Measurements from ENCODE around the gene STIM1.

STIM1 gene

DNA sequence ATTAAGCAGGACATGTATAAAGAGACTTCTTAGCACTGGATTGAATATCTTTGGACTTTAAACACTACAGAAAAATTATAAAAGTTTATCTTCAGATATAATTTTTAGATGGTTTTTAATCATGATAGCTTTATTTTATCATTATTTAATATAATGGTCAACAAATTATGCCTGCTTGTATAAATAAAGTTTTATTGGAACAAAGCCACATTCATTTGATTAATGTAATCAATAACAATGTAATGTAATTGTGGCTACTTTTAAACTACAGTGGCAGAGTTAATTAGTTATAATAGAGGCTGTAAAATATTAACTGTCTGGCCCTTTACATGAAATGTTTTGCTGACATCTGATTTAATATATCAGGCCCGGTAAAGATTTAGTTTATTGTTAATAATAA, 70.0 kb downstream of the STIM1 start:
- Histone ChIP-seq H3K27me3 (ENCODE audit: control insufficient read depth, low read length) (no peaks in the 10 kb centered on the region), H3K4me1 (ENCODE audit: control insufficient read depth, low read length) (peaks cover 14% of the 10 kb centered on the region), H3K27ac (ENCODE audit: low read depth, low read length) (no peak overlapping the region), H3K9me2 (replicated peaks; ENCODE audit: control insufficient read depth, low read length) (no peaks in the 10 kb centered on the region), H3K4me2 (ENCODE audit: low read length) (no peak overlapping the region), H3K36me3 (ENCODE audit: control insufficient read depth, low read length) (no peaks in the 10 kb centered on the region), H3K4me3 (ENCODE audit: low read length) (no peak overlapping the region), H3F3A (ENCODE audit: control insufficient read depth, insufficient read depth) (peaks cover 3% of the 10 kb centered on the region; the same call in 1 of the 2 replicates), H3K9me3 (ENCODE audit: control insufficient read depth, insufficient read depth, low read length) (no peaks in the 10 kb centered on the region), H4K20me1 (ENCODE audit: control insufficient read depth, insufficient read depth, low read depth, low read length) (no peaks in the 10 kb centered on the region), H3K79me2 (ENCODE audit: control insufficient read depth, low read length) (no peaks in the 10 kb centered on the region)
- TF ChIP-seq, protein P1, sequence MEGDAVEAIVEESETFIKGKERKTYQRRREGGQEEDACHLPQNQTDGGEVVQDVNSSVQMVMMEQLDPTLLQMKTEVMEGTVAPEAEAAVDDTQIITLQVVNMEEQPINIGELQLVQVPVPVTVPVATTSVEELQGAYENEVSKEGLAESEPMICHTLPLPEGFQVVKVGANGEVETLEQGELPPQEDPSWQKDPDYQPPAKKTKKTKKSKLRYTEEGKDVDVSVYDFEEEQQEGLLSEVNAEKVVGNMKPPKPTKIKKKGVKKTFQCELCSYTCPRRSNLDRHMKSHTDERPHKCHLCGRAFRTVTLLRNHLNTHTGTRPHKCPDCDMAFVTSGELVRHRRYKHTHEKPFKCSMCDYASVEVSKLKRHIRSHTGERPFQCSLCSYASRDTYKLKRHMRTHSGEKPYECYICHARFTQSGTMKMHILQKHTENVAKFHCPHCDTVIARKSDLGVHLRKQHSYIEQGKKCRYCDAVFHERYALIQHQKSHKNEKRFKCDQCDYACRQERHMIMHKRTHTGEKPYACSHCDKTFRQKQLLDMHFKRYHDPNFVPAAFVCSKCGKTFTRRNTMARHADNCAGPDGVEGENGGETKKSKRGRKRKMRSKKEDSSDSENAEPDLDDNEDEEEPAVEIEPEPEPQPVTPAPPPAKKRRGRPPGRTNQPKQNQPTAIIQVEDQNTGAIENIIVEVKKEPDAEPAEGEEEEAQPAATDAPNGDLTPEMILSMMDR (IDR thresholded peaks at IDR 0.05; ENCODE audit: low read depth, low read length, poor library complexity, severe bottlenecking): no peak
- TF ChIP-seq EZH2phosphoT487 (IDR thresholded peaks at IDR 0.05; ENCODE audit: borderline replicate concordance, low read length): no peak

DNA sequence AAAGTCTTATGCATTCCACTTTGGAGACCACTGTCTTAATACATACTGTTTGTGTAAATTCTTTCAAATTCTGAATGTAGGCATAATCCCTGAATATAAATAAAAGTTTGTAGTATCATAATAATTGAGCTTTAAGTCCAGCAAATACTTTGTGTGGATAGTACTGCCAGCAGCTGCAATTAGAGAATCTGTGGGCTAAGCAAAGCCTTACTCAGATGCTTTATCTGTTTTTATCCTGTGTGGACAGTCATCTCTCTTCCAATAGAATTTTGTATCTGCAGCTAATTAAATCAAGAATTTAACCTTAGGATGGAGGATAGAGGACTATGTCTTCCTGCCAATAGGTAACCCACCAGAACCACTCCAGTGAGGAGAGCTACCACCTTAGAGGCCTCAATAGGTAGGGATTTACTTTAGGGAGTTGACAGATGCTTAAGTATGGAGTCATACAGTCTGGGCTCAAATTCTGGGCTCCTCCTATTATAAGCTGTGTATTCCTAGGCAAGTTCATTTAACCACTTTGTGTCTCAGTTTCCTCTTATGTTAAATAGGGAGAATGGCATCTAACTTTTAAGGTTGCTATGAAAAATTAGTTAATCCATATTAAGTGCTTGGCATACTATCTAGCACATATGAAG, 71.1 kb downstream of the STIM1 start:
- H3K4me3 ChIP-seq (ENCODE audit: low read length): no peak overlapping the region
- TF ChIP-seq, protein P1 (IDR thresholded peaks at IDR 0.05; ENCODE audit: low read depth, low read length, poor library complexity, severe bottlenecking): no peak
- TF ChIP-seq EZH2phosphoT487 (IDR thresholded peaks at IDR 0.05; ENCODE audit: borderline replicate concordance, low read length): no peak
- H3K4me1 ChIP-seq (ENCODE audit: control insufficient read depth, low read length): peaks cover 14% of the 10 kb centered on the region
- no peak overlapping the region for H3K27ac ChIP-seq (ENCODE audit: low read depth, low read length)
- peaks cover 3% of the 10 kb centered on the region; the same call in 1 of the 2 replicates for H3F3A ChIP-seq (ENCODE audit: control insufficient read depth, insufficient read depth)
- no peaks in the 10 kb centered on the region for H3K9me3 ChIP-seq (ENCODE audit: control insufficient read depth, insufficient read depth, low read length)
- no peaks in the 10 kb centered on the region for H3K27me3 ChIP-seq (ENCODE audit: control insufficient read depth, low read length)
- H3K79me2 ChIP-seq (ENCODE audit: control insufficient read depth, low read length): no peaks in the 10 kb centered on the region
- no peaks in the 10 kb centered on the region for H3K36me3 ChIP-seq (ENCODE audit: control insufficient read depth, low read length)
- H4K20me1 ChIP-seq (ENCODE audit: control insufficient read depth, insufficient read depth, low read depth, low read length): no peaks in the 10 kb centered on the region
- no peak overlapping the region for H3K4me2 ChIP-seq (ENCODE audit: low read length)
- H3K9me2 ChIP-seq (replicated peaks; ENCODE audit: control insufficient read depth, low read length): no peaks in the 10 kb centered on the region

DNA sequence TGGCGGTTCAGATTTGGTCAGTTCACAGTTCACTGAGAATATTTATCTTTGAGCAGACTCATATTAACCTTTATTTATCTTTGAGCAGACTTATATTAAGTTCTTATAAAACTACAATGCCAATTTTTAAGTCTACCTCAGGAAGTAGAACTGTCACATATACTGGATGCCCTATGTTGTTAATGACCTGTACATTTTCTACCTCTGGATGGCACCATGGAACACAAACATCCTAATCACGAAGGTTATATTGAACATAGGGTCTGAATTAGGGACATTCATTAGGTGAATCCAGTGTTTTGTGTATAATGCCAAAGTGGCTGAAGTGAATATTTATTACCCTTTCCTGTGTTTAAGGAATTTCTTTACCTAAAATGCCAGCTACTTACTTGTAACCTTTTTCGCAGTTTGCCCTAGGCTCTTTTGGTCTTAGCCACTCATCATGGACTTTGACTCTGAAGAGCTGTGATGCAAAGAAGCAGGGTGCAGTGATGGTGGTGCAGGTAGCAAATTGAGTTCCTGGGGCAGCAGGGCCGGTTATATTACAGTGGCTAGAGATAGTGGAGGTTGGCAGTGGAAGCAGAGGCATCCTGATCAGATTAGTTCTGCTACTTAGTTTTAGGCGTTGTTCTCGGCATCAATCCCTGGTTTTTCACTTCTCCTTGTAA, 71.8 kb downstream of the STIM1 start:
- Histone ChIP-seq H3K36me3 (ENCODE audit: control insufficient read depth, low read length) (no peaks in the 10 kb centered on the region), H3K27ac (ENCODE audit: low read depth, low read length) (no peak overlapping the region), H3K27me3 (ENCODE audit: control insufficient read depth, low read length) (no peaks in the 10 kb centered on the region), H3K9me2 (replicated peaks; ENCODE audit: control insufficient read depth, low read length) (no peaks in the 10 kb centered on the region), H3K9me3 (ENCODE audit: control insufficient read depth, insufficient read depth, low read length) (no peaks in the 10 kb centered on the region), H3K4me3 (ENCODE audit: low read length) (no peak overlapping the region), H3K4me1 (ENCODE audit: control insufficient read depth, low read length) (peaks cover 14% of the 10 kb centered on the region), H3F3A (ENCODE audit: control insufficient read depth, insufficient read depth) (peaks cover 3% of the 10 kb centered on the region; the same call in 1 of the 2 replicates), H3K79me2 (ENCODE audit: control insufficient read depth, low read length) (no peaks in the 10 kb centered on the region), H4K20me1 (ENCODE audit: control insufficient read depth, insufficient read depth, low read depth, low read length) (no peaks in the 10 kb centered on the region), H3K4me2 (ENCODE audit: low read length) (no peak overlapping the region)
- TF ChIP-seq EZH2phosphoT487 (IDR thresholded peaks at IDR 0.05; ENCODE audit: borderline replicate concordance, low read length): no peak
- TF ChIP-seq, protein P1 (IDR thresholded peaks at IDR 0.05; ENCODE audit: low read depth, low read length, poor library complexity, severe bottlenecking): peak; percentile 10
